ENCODE results near the gene GSE1. TPM values are rescaled to one million over a fixed set of nuclear protein-coding genes. Genes with fewer than 3 reads are reported as not detected.

The GSE1 gene
- total RNA-seq, 1 donor = 23.1 TPM

DNA sequence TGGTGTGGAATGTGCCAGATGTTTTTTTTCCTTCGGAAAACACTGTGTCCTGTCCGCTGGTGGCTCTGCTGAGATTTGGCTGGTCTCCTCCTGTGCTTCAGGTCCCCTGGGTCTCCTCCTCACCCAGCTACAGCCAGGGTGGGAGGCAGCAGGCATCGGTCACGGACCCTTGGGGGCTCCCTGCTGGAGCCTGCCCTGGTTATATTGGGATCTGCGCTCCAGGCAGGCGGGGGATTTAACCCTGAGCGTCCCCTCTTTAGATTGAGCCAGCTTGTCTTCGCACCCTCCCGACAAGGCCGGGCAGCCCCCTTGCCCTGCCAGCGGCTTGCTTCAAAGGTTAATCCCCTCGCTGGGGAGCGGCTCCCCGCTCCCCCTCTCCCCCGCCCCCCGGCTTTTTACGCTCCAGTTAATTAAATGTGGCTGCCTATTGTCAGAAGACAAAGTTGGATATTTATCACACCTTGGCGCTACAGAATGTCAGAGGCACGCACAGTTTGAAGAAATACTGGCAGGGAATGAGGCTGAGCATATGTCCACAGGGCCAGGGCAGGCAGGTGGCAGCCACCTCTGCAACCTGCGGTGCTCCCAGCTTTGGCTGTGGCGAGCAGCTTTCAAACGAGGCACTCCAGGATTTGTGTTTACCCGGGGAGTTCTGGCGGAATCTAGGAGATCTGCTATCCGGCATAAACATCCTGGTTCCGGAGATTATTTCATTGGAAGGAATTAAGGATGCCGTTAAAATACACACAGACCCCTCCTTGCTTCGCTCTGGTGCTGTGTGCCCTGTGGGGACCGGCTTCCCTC is 38.2 kb upstream of the GSE1 start:
- no peak for DNase-seq (ENCODE audit: low read depth)
- no peak overlapping the region for H3K4me3 ChIP-seq (ENCODE audit: low read depth, low read length)
- TF ChIP-seq, protein P1, sequence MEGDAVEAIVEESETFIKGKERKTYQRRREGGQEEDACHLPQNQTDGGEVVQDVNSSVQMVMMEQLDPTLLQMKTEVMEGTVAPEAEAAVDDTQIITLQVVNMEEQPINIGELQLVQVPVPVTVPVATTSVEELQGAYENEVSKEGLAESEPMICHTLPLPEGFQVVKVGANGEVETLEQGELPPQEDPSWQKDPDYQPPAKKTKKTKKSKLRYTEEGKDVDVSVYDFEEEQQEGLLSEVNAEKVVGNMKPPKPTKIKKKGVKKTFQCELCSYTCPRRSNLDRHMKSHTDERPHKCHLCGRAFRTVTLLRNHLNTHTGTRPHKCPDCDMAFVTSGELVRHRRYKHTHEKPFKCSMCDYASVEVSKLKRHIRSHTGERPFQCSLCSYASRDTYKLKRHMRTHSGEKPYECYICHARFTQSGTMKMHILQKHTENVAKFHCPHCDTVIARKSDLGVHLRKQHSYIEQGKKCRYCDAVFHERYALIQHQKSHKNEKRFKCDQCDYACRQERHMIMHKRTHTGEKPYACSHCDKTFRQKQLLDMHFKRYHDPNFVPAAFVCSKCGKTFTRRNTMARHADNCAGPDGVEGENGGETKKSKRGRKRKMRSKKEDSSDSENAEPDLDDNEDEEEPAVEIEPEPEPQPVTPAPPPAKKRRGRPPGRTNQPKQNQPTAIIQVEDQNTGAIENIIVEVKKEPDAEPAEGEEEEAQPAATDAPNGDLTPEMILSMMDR (IDR thresholded peaks at IDR 0.05; ENCODE audit: insufficient read depth, low read length) = no peak

GRCh38 chr16:85575920-85576319 is 37.2 kb upstream of the GSE1 start:
- H3K4me3 ChIP-seq (ENCODE audit: low read depth, low read length) = no peak overlapping the region
- TF ChIP-seq, protein P1 (IDR thresholded peaks at IDR 0.05; ENCODE audit: insufficient read depth, low read length) = no peak

DNA sequence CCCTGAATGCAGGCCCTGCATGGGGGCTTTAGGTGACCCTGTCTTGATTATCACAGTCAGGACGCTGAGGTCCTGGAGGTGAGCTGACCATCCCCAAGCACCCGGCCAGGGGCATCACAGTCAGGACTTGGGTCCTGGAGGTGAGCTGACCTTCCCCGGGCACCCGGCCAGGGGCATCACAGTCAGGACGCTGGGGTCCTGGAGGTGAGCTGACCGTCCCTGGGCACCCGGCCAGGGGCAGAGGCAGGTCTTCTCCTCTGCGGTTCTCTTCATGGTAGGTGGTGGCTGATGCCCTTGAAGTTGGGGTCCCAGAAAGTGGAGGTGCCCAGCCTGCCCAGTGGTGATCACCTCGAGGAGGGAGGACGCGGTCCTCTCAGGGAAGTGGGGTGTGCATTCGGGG is 36.2 kb upstream of the GSE1 start:
- TF ChIP-seq, protein P1 (IDR thresholded peaks at IDR 0.05; ENCODE audit: insufficient read depth, low read length) = no peak
- no peak for DNase-seq (ENCODE audit: low read depth)
- H3K4me3 ChIP-seq (ENCODE audit: low read depth, low read length) = no peak overlapping the region

More at GRCh38 chr16:85575920-85576319, 37.2 kb upstream of the GSE1 start:
- DNase-seq (ENCODE audit: low read depth) = no peak

DNA sequence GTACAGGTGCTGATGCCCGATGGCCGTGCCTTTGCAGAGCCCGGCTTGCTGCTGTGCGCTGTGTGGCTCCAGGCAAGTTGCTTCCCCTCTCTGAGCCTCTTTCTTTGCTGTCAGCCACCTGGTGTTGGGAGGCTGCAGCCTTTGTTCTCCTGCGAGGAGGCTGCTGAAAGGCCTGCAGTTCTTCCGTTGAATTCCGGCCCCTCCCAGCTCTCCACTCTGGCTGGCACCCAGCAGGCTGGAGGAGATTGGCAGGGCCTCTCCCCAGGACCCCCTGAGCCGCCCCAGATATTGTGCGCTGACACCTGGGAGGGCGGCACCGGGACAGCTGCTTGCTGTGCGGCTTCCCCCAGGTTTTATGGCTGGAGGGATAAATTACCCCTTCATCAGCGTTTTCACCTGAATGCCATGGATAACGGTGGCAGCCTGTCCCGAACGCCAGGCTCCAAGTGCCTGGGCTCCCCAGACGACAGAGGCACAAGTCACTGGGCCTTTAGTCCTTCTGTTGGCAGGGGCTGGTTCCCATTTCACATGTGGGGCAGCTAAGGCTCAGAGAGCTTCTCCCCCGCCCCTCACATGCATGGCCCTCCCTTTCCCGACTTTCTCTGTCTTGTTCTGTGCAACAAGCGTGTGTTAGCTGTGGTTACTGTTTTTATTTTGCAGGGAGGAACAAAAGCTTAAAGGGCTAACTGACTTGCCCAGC is 35.1 kb upstream of the GSE1 start:
- TF ChIP-seq, protein P1 (IDR thresholded peaks at IDR 0.05; ENCODE audit: insufficient read depth, low read length) = no peak
- no peak for DNase-seq (ENCODE audit: low read depth)
- H3K4me3 ChIP-seq (ENCODE audit: low read depth, low read length) = no peak overlapping the region

DNA sequence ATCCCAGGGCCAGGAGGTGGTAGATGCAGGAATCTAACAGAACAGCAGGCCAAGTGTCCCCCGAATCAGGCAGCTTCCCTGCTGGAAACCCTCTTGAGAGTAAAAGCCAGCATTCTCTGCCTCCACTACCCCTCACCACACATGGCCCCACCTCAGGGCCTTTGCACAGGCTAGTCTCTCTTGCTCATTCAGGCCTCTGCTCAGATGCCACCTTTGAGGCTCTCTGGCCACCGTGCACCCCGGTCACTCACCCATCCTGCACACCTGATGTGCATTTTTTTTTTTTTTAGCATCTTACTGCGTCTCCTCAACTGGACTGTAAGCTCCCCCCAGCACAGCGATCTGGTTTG is 34.5 kb upstream of the GSE1 start:
- DNase-seq (ENCODE audit: low read depth) = no peak
- no peak overlapping the region for H3K4me3 ChIP-seq (ENCODE audit: low read depth, low read length)
- TF ChIP-seq, protein P1 (IDR thresholded peaks at IDR 0.05; ENCODE audit: insufficient read depth, low read length) = no peak

DNA sequence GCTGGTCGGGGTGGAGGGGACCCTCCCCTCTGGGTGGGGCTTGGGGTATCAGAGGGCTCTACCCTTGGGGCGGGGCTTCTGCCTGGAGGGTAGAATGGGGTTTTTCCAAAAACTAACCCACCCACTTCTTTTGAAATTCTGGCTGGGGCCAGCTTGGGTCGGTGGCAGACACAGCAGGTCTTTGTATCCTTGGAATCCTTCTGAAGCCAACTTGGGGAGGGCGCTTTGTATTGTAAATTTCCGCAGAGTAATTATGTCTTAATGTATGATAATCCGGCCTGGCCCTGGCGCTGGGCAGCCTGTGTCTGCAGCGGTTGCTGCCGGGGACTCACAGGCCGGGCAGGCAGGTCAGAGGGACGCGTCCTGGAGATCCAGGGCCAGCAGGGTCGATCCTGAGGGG is 33.9 kb upstream of the GSE1 start:
- H3K4me3 ChIP-seq (ENCODE audit: low read depth, low read length) = no peak overlapping the region
- DNase-seq (ENCODE audit: low read depth) = no peak
- TF ChIP-seq, protein P1 (IDR thresholded peaks at IDR 0.05; ENCODE audit: insufficient read depth, low read length) = no peak
